IPS-18c (cell line): ENCODE measurements around the gene ALKBH8.
"Not testable (repeated sequence)": the region's sequence is repeated elsewhere in the genome, so short reads cannot be mapped to it uniquely, and the experiment has no call there.

Experiments
- H3K4me3 ChIP-seq: 2 replicates; pipeline ENCODE4 v1.7.0; 2013; ENCODE audit warnings: low read depth, mild to moderate bottlenecking, low read length, moderate library complexity; ENCODE audit not compliant: insufficient read depth
- H3K9me3 ChIP-seq: one replicate; pipeline ENCODE4 v1.6.1; 2013; ENCODE audit warnings: mild to moderate bottlenecking, low read length, moderate library complexity; ENCODE audit not compliant: control insufficient read depth, insufficient read depth

ALKBH8 gene

DNA sequence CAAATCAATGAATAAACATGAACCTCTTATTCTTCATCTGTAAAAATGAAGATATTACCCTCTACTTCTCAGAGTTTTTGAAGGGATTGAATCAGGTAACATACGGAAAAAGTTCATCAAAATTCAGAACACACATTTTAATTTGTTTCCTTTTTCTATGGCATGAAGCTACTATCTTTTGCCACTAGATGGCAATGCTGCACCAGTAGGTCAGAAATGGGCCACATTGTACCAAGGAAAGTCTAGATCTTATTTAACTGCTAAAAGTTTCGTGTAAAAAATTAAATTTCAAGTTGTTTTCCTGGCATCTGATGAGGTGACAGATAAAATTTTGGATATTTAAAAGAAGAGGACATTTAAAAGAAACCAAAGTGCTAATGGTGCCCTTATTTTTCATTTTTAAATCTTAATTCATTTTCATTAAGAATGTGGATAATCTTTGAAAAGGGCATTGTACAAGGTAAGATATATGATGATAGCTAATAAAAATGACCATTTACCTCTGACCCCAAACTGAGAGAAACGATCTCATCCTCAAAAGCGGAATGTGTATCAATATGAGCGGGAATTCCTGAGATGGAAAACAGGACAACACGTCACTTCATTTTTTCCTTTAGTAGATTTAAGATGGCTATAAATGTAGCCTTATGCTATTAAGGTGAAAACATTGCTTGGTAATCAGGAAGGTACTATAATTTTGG lies 16.1 kb downstream of the ALKBH8 start:
- Histone ChIP-seq H3K9me3 (no peaks in the 10 kb centered on the region), H3K4me3 (no peak overlapping the region)

- Histone ChIP-seq H3K4me3 (no peak overlapping the region), H3K9me3 (no peaks in the 10 kb centered on the region)
Measured at GRCh38 chr11:107547961-107548360, 17.6 kb downstream of the ALKBH8 start.

DNA sequence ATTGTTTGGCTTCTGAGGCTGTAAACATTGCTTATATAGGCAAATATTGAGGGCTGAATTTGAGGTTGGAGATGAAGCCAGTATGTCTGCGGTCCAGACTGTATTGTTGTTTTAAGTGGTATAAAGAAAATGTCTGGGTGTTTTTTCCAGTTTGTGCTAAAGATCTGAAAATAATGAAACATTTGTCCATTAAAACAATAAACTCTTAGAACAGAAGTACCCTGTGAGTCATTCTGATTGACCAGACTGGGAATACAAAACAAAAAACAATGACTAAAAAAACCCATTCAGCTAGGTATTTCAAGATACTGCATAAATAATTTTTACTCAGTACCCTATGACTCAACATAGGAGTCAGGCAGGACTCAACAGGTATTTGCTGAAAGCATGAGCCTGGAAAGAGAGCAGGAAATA lies 20.4 kb downstream of the ALKBH8 start:
- H3K9me3 ChIP-seq, result no peaks in the 10 kb centered on the region
- no peak overlapping the region for H3K4me3 ChIP-seq

DNA sequence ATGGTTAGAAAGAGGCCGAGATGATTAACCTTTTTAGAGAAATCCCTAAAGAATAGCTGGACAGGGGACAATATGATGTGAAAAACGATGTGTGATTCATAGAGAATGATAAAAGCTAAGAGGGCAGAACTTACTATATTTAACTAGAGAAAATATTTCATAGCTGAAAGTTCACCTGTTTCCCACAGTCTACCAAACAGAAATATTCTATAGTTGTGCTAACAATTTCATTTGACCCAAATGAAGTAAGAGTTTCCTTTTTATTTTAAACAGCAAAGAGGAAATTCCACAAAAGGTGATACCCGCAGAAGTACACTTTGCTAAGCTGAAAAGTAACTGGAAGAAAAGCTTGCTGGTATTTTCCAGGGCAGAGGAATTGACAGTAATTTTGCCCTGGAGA lies 26.7 kb downstream of the ALKBH8 start:
- H3K9me3 ChIP-seq, result no peaks in the 10 kb centered on the region
- no peak overlapping the region for H3K4me3 ChIP-seq

- Histone ChIP-seq H3K9me3 (no peaks in the 10 kb centered on the region), H3K4me3 (no peak overlapping the region)
Measured at GRCh38 chr11:107538239-107538638, 27.3 kb downstream of the ALKBH8 start.

DNA sequence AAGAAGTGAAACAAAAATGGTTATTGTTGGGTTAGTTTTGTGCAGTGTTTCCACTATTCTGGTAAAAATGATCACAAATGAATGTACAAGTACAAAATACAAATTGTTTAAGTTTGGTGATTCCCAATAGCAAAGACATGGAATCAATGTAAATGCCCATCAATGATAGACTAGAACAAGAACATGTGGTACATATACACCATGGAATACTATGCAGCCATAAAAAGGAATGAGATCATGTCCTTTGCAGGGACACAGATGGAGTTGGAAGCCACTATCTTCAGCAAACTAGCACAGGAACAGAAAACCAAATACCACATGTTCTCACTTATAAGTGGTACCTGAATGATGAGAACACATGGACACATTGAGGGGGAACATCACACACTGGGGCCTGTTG lies 28.4 kb downstream of the ALKBH8 start:
- not testable (repeated sequence) for H3K4me3 ChIP-seq, H3K9me3 ChIP-seq

GRCh38 chr11:107526197-107526596 lies 39.3 kb downstream of the ALKBH8 start:
- no peak overlapping the region for H3K4me3 ChIP-seq
- H3K9me3 ChIP-seq, result no peaks in the 10 kb centered on the region

DNA sequence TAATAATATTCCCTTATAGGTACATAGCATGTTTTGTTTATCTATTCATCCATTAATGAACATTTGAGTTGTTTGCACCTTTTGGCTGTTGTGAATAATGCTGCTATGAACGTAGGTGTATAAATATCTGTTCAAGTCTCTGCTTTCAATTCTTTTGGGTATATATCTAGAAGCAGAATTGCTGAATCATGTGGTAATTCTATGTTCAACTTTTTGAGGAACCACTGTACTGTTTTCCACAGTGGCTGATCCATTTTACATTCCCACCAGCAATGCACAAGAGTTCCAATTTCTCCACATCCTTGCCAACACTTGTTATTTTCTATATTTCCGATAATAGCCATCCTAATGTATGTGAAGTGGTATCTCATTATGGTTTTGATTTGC lies 56.7 kb downstream of the ALKBH8 start:
- no peaks in the 10 kb centered on the region for H3K9me3 ChIP-seq
- H3K4me3 ChIP-seq, result no peak overlapping the region

DNA sequence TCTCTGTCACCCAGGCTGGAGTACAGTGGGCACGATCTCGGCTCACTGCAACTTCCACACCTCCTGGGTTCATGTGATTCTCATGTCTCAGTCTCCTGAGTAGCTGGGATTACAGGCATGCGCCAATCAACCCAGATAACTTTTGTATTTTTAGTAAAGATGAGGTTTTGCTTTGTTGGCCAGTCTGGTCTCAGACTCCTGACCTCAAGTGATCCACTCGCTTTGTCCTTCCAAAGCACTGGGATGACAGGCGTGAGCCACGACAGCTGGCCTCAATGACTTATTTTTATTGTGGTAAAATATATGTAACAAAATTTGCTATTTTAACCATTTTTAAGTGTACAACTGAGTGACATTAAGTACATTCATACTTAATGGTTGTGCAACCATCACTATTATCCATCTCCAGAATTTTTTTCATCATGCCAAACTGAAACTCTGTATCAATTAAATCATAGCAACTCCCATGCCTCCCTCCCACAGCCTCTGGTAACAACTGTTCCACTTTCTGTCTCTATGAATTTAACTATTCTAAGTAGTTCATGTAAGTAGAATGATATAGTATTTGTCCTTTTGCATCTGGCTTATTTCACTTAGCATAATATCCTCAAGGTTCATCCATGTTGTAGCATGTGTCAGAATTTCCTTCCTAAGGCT lies 57.2 kb downstream of the ALKBH8 start:
- Histone ChIP-seq H3K4me3 (no peak overlapping the region), H3K9me3 (no peaks in the 10 kb centered on the region)

GRCh38 chr11:107505647-107506225 lies 59.8 kb downstream of the ALKBH8 start:
- no peaks in the 10 kb centered on the region for H3K9me3 ChIP-seq

GRCh38 chr11:107504981-107505380 lies 60.6 kb downstream of the ALKBH8 start:
- Histone ChIP-seq H3K9me3 (no peaks in the 10 kb centered on the region), H3K4me3 (no peak overlapping the region)

More at GRCh38 chr11:107505647-107506225, 59.8 kb downstream of the ALKBH8 start:
- H3K4me3 ChIP-seq, result no peak overlapping the region

DNA sequence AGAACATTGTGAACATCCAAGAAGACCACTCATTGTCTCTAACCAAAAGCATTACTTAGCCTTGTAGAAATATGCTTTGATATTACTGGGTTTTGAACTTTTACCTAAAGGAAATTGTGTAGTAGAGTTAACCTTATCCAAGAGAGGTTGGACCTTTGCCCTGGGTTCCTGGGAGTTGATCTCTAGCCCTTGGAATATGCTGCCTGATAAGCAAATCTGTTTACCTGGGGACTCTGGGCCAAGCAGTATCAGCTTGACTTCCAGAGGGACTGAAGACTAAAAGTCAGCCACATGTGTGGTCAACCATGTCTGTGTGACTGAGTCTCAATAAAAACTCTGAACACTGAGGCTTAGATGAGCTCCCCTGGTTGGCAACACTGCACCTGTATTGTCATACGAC lies 63.8 kb downstream of the ALKBH8 start:
- Histone ChIP-seq H3K9me3 (no peaks in the 10 kb centered on the region), H3K4me3 (no peak overlapping the region)

DNA sequence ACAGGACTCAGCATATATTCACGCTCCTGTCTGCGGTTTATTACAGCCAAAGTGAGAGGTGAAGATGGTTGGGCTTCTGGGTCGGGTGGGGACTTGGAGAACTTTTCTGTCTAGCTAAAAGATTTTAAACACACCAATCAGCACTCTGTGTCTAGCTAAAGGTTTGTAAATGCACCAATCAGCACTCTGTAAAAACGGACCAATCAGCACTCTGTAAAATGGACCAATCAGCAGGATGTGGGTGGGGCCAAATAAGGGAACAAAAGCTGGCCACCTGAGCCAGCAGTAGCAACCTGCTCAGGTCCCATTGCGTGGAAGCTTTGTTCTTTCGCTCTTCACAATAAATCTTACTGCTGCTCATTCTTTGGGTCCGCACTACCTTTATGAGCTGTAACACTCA lies 68.2 kb downstream of the ALKBH8 start:
- not testable (repeated sequence) for H3K9me3 ChIP-seq, H3K4me3 ChIP-seq

DNA sequence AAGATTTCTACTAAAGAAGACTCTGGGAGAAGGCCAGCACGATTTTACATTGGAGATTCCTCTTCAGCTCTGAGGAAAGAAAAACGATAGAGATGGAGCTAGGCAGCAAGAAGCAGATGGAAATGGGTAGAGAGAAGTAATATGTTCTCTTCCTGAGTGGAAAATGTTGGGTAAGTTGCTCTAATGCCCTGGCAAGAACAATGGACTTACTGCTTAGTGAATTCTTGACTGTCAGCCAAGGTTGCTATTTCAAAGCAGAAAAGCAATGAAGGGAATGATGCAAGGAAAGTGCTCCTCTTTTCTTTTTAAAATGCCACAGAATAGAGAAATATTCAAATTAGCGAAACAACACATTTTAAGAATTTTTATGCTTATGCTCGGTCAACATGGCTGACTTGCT lies 69.5 kb downstream of the ALKBH8 start:
- Histone ChIP-seq H3K4me3 (no peak overlapping the region), H3K9me3 (no peaks in the 10 kb centered on the region)

- no peak overlapping the region for H3K4me3 ChIP-seq
- no peaks in the 10 kb centered on the region for H3K9me3 ChIP-seq
Measured at GRCh38 chr11:107494055-107494454, 71.5 kb downstream of the ALKBH8 start.

DNA sequence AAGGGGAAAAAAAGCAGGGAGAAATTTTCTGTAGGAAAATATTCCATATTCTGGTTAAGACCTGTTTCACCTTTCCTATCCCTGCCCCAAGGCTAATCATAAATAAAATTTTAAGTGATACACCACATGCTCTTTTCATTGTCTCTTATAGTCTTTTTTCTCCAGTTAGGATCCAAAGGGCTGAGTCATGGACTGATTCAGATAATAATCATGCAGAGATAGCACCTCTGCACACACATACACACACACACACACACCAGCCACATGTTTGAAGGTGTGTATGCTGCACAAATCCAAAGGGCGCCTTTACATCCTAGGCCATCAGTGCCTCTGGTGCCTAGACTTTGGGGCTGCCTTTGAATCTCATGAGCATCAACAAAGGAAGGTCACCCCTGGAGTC lies 72.4 kb downstream of the ALKBH8 start:
- Histone ChIP-seq H3K9me3 (no peaks in the 10 kb centered on the region), H3K4me3 (no peak overlapping the region)

GRCh38 chr11:107490836-107491235 lies 74.7 kb downstream of the ALKBH8 start:
- Histone ChIP-seq H3K9me3 (no peaks in the 10 kb centered on the region), H3K4me3 (no peak overlapping the region)

DNA sequence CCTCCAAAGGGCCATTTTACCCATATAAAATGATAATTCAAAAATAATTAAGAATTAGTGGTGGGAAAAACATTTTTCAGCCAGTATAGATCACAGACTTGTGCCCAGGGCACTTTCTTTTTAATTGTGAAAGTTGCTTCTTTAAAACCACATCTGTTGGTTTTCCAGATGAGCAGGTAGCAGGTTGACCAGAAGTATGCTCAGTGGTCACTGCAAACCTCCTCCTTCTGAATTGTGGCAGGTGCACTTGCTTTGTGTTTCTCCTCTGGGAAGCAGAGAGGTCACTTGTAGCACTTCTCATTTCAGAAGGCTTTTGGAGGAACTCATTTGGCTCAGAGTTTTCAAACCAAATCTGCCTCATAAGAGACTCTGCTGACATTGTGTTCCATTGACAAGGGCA lies 83.3 kb downstream of the ALKBH8 start:
- no peaks in the 10 kb centered on the region for H3K9me3 ChIP-seq
- no peak overlapping the region for H3K4me3 ChIP-seq
